A549 (cell line): ENCODE measurements around the gene SMIM35. TPM values are rescaled to one million over a fixed set of nuclear protein-coding genes. Genes with fewer than 3 reads are reported as not detected.

Source experiments
- ATAC-seq, 2 experiments: fragments of 200-7000 bp in 1 of 2; fragments of >200 bp in 1 of 2; cut with Nextera tagmentation in 1 of 2; cut with Tn5 transposase in 1 of 2; 3 replicates each; pipeline versions ENCODE4 v1.8.0 to v1.9.1; 2018 to 2020; ENCODE audit warnings: mild to moderate bottlenecking in 1 of 2, moderate library complexity in 1 of 2
- CTCF ChIA-PET: fragments of 300-600 bp; sonication (Branson Sonifier 250); formaldehyde crosslinking; extraction: SDS; loops from one replicate; lab custom pipeline; 2021; ENCODE audit warnings: antibody characterized with exemption, inconsistent platforms; lab: Yijun Ruan, JAX
- POLR2A ChIA-PET: fragments of 350-600 bp; formaldehyde crosslinking; extraction: SDS; loops from one replicate; lab custom pipeline; 2021; ENCODE audit warnings: antibody characterized with exemption, inconsistent platforms; lab: Yijun Ruan, JAX
- DNase-seq, 2 experiments: peaks; one replicate each; pipeline versions ENCODE4 v3.0.0 to v3.0.0-alpha.2; 2011 to 2016; ENCODE audit warnings: low read depth in 1 of 2, low spot score in 1 of 2
- FAIRE-seq: peaks from 2 replicates; lab custom pipeline; 2011; peaks lifted over from hg19 to GRCh38; lab: Jason Lieb, UNC
- H3K27ac ChIP-seq, 2 experiments: fragments of >200 bp; sonication (Bioruptor Twin); formaldehyde crosslinking; 3 replicates each; pipeline ENCODE4 v1.5.1; 2016 to 2017
- H3K4me1 ChIP-seq: fragments of >200 bp; sonication (Bioruptor Twin); formaldehyde crosslinking; 3 replicates; pipeline ENCODE4 v1.6.1; 2016
- H3K4me2 ChIP-seq: fragments of >200 bp; sonication (Bioruptor Twin); formaldehyde crosslinking; 3 replicates; pipeline ENCODE4 v1.6.1; 2016
- H3K4me3 ChIP-seq: fragments of >200 bp; sonication (Bioruptor Twin); formaldehyde crosslinking; 3 replicates; pipeline ENCODE4 v1.5.1; 2016
- H3K9me3 ChIP-seq: fragments of >200 bp; sonication (Bioruptor Twin); formaldehyde crosslinking; 3 replicates; pipeline ENCODE4 v1.6.1; 2016
- CBX8 ChIP-seq: fragments of 200-600 bp; sonication (generic); IDR thresholded peaks from 2 replicates; pipeline ENCODE4 v1.6.1; 2016
- EHF ChIP-seq: fragments of 250-450 bp; sonication (Bioruptor Pico); IDR thresholded peaks from 2 replicates; pipeline ENCODE4 v1.5.0; 2020; ENCODE audit warnings: mild to moderate bottlenecking
- EHMT2 ChIP-seq: fragments of 200-600 bp; sonication (generic); IDR thresholded peaks from 2 replicates; pipeline ENCODE4 v1.6.1; 2016; ENCODE audit warnings: antibody characterized with exemption, low read depth, mild to moderate bottlenecking, moderate library complexity
- GATA3 ChIP-seq: IDR thresholded peaks from 2 replicates; pipeline ENCODE4 v1.6.1; 2012; ENCODE audit warnings: borderline replicate concordance
- HDAC2 ChIP-seq: fragments of 200-600 bp; sonication (generic); IDR thresholded peaks from 2 replicates; pipeline ENCODE4 v1.6.1; 2016
- HOXA7 ChIP-seq: fragments of 250-450 bp; sonication (Bioruptor Pico); IDR thresholded peaks from 2 replicates; pipeline ENCODE4 v1.5.0; 2020; ENCODE audit warnings: mild to moderate bottlenecking, moderate library complexity
- HOXB13 ChIP-seq: fragments of 250-450 bp; sonication (Bioruptor Pico); IDR thresholded peaks from 2 replicates; pipeline ENCODE4 v1.5.0; 2020; ENCODE audit warnings: low read depth, mild to moderate bottlenecking, moderate library complexity
- JUN ChIP-seq, 2 experiments: fragments of >200 bp; sonication (Bioruptor Twin); formaldehyde crosslinking; IDR thresholded peaks; 2 replicates in 1 of 2; 3 replicates in 1 of 2; pipeline ENCODE4 v1.6.1; 2016 to 2017
- KDM1A ChIP-seq: fragments of 200-600 bp; sonication (generic); IDR thresholded peaks from 2 replicates; pipeline ENCODE4 v1.6.1; 2016; ENCODE audit warnings: low read depth, mild to moderate bottlenecking
- KDM5A ChIP-seq: fragments of 200-600 bp; sonication (generic); IDR thresholded peaks from 2 replicates; pipeline ENCODE4 v1.6.1; 2016; ENCODE audit warnings: antibody characterized with exemption, mild to moderate bottlenecking
- NFE2L2 ChIP-seq: fragments of 150-350 bp; conservative IDR thresholded peaks from 2 replicates; pipeline ENCODE4 v1.6.1; 2014; ENCODE audit warnings: low read length
- PHF8 ChIP-seq: fragments of 200-600 bp; sonication (generic); IDR thresholded peaks from 2 replicates; pipeline ENCODE4 v1.6.1; 2016; ENCODE audit warnings: low read depth, mild to moderate bottlenecking, antibody characterized with exemption, moderate library complexity, borderline replicate concordance
- RARB ChIP-seq: fragments of 250-450 bp; sonication (Bioruptor Pico); IDR thresholded peaks from 2 replicates; pipeline ENCODE4 v1.8.0; 2021; ENCODE audit warnings: mild to moderate bottlenecking, moderate library complexity
- RNF2 ChIP-seq: fragments of 200-600 bp; sonication (generic); IDR thresholded peaks from 2 replicates; pipeline ENCODE4 v1.6.1; 2016; ENCODE audit warnings: low read depth, mild to moderate bottlenecking, antibody characterized with exemption, moderate library complexity, borderline replicate concordance
- SMC3 ChIP-seq: fragments of >200 bp; sonication (Bioruptor Twin); formaldehyde crosslinking; IDR thresholded peaks from 3 replicates; pipeline ENCODE4 v1.6.1; 2018; ENCODE audit warnings: inconsistent platforms
- SREBF2 ChIP-seq: fragments of 450-650 bp; IDR thresholded peaks from 2 replicates; pipeline ENCODE4 v1.6.1; 2014; ENCODE audit warnings: mild to moderate bottlenecking, moderate library complexity
- TFCP2L1 ChIP-seq: fragments of 250-450 bp; sonication (Bioruptor Pico); IDR thresholded peaks from 2 replicates; pipeline ENCODE4 v1.5.0; 2021; ENCODE audit warnings: mild to moderate bottlenecking
- ZC3H11A ChIP-seq: fragments of 450-650 bp; IDR thresholded peaks from 2 replicates; pipeline ENCODE4 v1.6.1; 2014; ENCODE audit warnings: antibody characterized with exemption, mild to moderate bottlenecking
- ZFP36 ChIP-seq: fragments of 450-650 bp; IDR thresholded peaks from 2 replicates; pipeline ENCODE4 v1.6.1; 2014; ENCODE audit warnings: borderline replicate concordance; ENCODE audit not compliant: partially characterized antibody
- WGBS: methylation state at CpG from one replicate; pipeline ENCODE4 v1.1.6; 2017; ENCODE audit errors: missing lambda C conversion rate; 5-methylcytosine and 5-hydroxymethylcytosine counted together
- polyA plus RNA-seq, 4 experiments: library from polyadenylated mRNA; depleted of rRNA in 3 of 4; stranded (reverse); fragments of >200 nt; fragmentation: RNase III in 1 of 4; extraction: RNeasy Plus Mini Kit Qiagen cat#74134 plus additional on column Dnase treatment in 1 of 4; gene quantifications; 2 replicates in 3 of 4; 3 replicates in 1 of 4; pipeline ENCODE4 v1.2.3, GENCODE V29; 2011 to 2017
- TF ChIP-seq, protein P1 (sequence below): fragments of 450-650 bp; IDR thresholded peaks from 2 replicates; pipeline ENCODE4 v1.6.1; 2014; ENCODE audit warnings: antibody characterized with exemption
- TF ChIP-seq, protein P2 (sequence below): fragments of >200 bp; sonication (Bioruptor Twin); formaldehyde crosslinking; IDR thresholded peaks from 3 replicates; pipeline ENCODE4 v1.6.1; 2016
- TF ChIP-seq, protein P3 (sequence below): IDR thresholded peaks from 2 replicates; pipeline ENCODE4 v1.6.1; 2012

SMIM35 gene
- polyA plus RNA-seq, 2 of the 4 experiments (the other 2 are of a cell fraction): not detected

DNA sequence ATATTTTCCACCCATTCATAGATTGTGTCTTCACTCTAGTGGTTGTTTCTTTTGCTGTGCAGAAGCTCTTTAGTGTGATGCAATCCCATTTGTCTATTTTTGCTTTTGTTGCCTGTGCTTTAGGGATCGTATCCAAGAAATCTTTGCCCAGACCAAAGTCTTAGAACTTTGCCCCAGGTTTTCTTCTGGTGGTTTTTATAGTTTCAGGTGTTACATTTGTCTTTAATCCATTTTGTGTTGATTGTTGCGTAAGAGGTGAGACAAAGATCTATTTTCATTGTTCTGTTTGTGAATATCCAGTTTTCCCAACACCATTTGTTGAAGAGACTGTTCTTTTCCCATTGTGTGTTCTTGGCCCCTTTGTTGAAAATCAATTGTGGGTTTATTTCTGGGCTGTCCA, 94.1 kb downstream of the SMIM35 start:
- no peak overlapping the region for H3K27ac ChIP-seq
- H3K4me1 ChIP-seq: no peaks in the 10 kb centered on the region
- no peak overlapping the region for H3K4me2 ChIP-seq
- no peaks in the 10 kb centered on the region for H3K9me3 ChIP-seq
- FAIRE-seq (no peak), ATAC-seq (no peak), DNase-seq (no peak)
- TF ChIP-seq, protein P1, sequence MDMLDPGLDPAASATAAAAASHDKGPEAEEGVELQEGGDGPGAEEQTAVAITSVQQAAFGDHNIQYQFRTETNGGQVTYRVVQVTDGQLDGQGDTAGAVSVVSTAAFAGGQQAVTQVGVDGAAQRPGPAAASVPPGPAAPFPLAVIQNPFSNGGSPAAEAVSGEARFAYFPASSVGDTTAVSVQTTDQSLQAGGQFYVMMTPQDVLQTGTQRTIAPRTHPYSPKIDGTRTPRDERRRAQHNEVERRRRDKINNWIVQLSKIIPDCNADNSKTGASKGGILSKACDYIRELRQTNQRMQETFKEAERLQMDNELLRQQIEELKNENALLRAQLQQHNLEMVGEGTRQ: no peak
- TF ChIP-seq SREBF2 (no peak), PHF8 (no peak), GATA3 (no peak), JUN (IDR thresholded peaks at IDR 0.05) (no peak), KDM1A (no peak), CBX8 (no peak), EHF (CRISPR knock-in tag) (no peak), SMC3 (no peak), KDM5A (no peak)
- TF ChIP-seq, protein P2, sequence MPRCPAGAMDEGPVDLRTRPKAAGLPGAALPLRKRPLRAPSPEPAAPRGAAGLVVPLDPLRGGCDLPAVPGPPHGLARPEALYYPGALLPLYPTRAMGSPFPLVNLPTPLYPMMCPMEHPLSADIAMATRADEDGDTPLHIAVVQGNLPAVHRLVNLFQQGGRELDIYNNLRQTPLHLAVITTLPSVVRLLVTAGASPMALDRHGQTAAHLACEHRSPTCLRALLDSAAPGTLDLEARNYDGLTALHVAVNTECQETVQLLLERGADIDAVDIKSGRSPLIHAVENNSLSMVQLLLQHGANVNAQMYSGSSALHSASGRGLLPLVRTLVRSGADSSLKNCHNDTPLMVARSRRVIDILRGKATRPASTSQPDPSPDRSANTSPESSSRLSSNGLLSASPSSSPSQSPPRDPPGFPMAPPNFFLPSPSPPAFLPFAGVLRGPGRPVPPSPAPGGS: no peak
- TF ChIP-seq, protein P3, sequence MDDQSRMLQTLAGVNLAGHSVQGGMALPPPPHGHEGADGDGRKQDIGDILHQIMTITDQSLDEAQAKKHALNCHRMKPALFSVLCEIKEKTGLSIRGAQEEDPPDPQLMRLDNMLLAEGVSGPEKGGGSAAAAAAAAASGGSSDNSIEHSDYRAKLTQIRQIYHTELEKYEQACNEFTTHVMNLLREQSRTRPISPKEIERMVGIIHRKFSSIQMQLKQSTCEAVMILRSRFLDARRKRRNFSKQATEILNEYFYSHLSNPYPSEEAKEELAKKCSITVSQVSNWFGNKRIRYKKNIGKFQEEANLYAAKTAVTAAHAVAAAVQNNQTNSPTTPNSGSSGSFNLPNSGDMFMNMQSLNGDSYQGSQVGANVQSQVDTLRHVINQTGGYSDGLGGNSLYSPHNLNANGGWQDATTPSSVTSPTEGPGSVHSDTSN: no peak
- H3K4me3 ChIP-seq: no peak overlapping the region
- WGBS: 78% methylated on average over 2 of the region's 2 CpGs
- POLR2A ChIA-PET: no interaction called here
- CTCF ChIA-PET: no interaction called here

DNA sequence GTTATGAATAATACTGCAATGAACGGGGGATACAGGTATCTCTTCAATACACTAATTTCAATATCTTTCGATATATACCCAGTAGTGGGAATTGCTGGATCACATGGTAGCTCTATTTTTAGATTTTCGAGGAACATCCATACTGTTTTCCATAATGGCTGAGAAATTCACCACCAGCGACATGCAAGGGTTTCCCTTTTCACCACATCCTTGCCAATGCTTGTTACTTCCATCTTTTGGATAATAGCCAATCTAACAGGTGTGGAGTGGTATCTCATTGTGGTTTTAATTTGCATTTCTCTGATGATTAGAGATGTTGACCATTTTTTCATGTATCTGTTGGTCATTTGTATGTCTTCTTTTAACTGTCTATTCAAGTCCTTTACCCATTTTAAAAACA, 94.6 kb downstream of the SMIM35 start:
- H3K4me1 ChIP-seq: no peaks in the 10 kb centered on the region
- CTCF ChIA-PET: no interaction called here
- no peak for FAIRE-seq
- H3K4me3 ChIP-seq: no peak overlapping the region
- 63% methylated on average over 4 of the region's 4 CpGs for WGBS
- no peak overlapping the region for H3K4me2 ChIP-seq
- no peak for TF ChIP-seq RARB (CRISPR knock-in tag)
- no peak for TF ChIP-seq HDAC2
- POLR2A ChIA-PET: no interaction called here
- no peak for ATAC-seq
- no peaks in the 10 kb centered on the region for H3K9me3 ChIP-seq
- no peak overlapping the region for H3K27ac ChIP-seq
- no peak for DNase-seq

DNA sequence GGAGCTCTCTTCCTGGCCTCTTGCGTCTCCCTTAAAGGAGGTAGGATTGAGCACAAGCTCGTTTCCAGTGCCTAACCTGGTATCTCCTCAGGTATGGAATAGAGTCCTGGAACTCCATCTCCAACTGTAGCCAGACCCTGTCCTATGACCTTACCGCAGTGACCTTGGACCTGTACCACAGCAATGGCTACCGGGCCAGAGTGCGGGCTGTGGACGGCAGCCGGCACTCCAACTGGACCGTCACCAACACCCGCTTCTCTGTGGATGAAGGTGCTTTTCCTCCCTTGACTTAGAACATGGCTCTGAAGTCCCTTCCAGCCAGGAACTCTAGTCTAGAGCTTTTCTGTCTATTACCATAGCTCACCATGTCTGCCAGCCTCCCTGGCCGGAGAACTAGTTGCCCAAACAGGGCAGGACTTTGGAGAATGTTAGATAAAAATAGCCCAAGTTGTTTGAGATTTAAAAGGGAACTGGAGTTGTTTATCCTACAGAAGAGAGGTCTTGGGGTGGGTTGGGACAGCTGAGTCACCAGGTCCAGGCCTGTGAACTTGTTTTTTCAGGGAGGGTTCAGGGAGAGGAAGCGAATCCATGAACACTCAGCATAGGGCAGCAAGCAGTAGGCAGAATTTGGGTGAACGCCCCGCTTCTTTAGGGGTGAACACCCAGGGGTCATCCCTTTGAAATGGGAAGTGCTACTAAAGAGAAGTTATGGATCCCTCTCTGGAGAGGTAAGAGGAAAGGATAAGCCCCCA, 97.2 kb downstream of the SMIM35 start:
- DNase-seq: no peak
- ChIA-PET CTCF (interaction anchor here (0.6 to 1.3 kb wide), 3 partner anchors 10 to 563 kb away, joined by 3 read pairs; no protein-coding TSS in a partner anchor), POLR2A (no interaction called here)
- no peaks in the 10 kb centered on the region for H3K4me1 ChIP-seq
- 73% methylated on average over 10 of the region's 13 CpGs for WGBS
- no peak for ATAC-seq
- H3K27ac ChIP-seq: no peak overlapping the region
- H3K4me2 ChIP-seq: no peak overlapping the region
- H3K9me3 ChIP-seq: no peaks in the 10 kb centered on the region
- TF ChIP-seq TFCP2L1 (CRISPR knock-in tag) (no peak), ZFP36 (no peak)
- TF ChIP-seq, all 56 proteins: peak for 0
- no peak overlapping the region for H3K4me3 ChIP-seq
- FAIRE-seq: no peak

DNA sequence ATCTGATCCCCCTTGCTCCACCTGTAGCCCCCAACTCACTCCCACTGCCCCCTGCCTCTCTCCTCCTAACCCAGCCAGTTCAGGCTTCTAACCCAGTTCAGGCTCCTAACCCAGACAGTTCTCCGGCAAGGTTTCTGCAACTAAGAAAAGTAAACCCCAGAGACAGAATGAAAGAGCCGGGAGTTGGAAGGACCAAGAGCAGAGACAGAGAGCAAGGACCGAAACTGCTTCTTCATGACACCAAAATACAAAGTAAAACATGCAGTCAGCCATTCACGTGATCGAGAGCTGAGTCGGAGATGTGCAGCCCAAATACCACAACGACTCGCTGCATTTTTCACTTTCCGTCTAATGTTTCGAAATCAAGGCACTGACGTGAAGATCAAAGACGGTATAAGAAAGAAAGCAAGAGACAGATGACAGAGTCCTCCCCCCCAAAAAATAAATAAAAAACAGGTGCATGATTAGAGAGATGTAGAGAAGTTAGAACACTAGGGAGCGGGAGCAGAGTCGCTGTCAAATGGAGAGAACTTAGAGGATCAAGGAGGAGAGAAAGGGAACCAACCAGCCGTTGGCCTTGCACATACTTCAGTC, 99.7 kb downstream of the SMIM35 start:
- POLR2A ChIA-PET: no interaction called here
- H3K4me2 ChIP-seq: peak overlapping the region; percentile 88; the same call in 1 of the 3 replicates
- no peak for TF ChIP-seq RNF2
- TF ChIP-seq ZC3H11A: no peak
- no peak for TF ChIP-seq NFE2L2
- no peak for TF ChIP-seq HOXB13
- TF ChIP-seq HOXA7: no peak
- TF ChIP-seq EHMT2: no peak
- no peak for TF ChIP-seq CBX8
- no peaks in the 10 kb centered on the region for H3K4me1 ChIP-seq
- H3K9me3 ChIP-seq: no peaks in the 10 kb centered on the region
- H3K4me3 ChIP-seq: no peak overlapping the region
- ATAC-seq (no peak), DNase-seq (no peak), FAIRE-seq (no peak)
- H3K27ac ChIP-seq: no peak overlapping the region
- 74% methylated on average over 15 of the region's 15 CpGs for WGBS
- CTCF ChIA-PET: interaction anchor here (0.9 to 1.4 kb wide), 3 partner anchors 40 to 170 kb away, joined by 3 to 4 read pairs (median 3); no protein-coding TSS in a partner anchor
